CD14-positive monocyte (primary cell): Measurements from ENCODE around the gene CNPY2. TPM values are rescaled to one million over a fixed set of nuclear protein-coding genes. Genes with fewer than 3 reads are reported as not detected.

ENCODE experiments used
- DNase-seq, 3 donors: peaks; one replicate each; pipeline ENCODE4 v3.0.0-alpha.2; 2011 to 2022
- H2AFZ ChIP-seq: 2 replicates; pipeline ENCODE4 v1.6.0; 2012; ENCODE audit warnings: mild to moderate bottlenecking, low read depth, low read length, inconsistent platforms; ENCODE audit not compliant: insufficient read depth, poor library complexity, severe bottlenecking
- H3K27ac ChIP-seq, 2 donors: 1 replicate in 1 of 2; 2 replicates in 1 of 2; pipeline ENCODE4 v1.5.1; 2012 to 2013; ENCODE audit warnings: low read length in 2 of 2, control low read depth in 1 of 2, inconsistent platforms in 1 of 2, low read depth in 1 of 2, mild to moderate bottlenecking in 1 of 2
- H3K27me3 ChIP-seq, 2 donors: one replicate each; pipeline versions ENCODE4 v1.6.0 to v1.6.1; 2011 to 2013; ENCODE audit warnings: low read length in 2 of 2; ENCODE audit not compliant: control insufficient read depth in 2 of 2, insufficient read depth in 2 of 2
- H3K36me3 ChIP-seq, 2 donors: replicated peaks in 1 of 2; 1 replicate in 1 of 2; 2 replicates in 1 of 2; pipeline versions ENCODE4 v1.5.1 to v1.6.1; 2012 to 2013; ENCODE audit warnings: low read length in 2 of 2, control low read depth in 1 of 2, inconsistent platforms in 1 of 2, mild to moderate bottlenecking in 1 of 2; ENCODE audit not compliant: insufficient read depth in 2 of 2, control insufficient read depth in 1 of 2
- H3K4me1 ChIP-seq, 2 donors: 1 replicate in 1 of 2; 2 replicates in 1 of 2; pipeline versions ENCODE4 v1.5.1 to v1.6.1; 2012 to 2013; ENCODE audit warnings: low read length in 2 of 2, control low read depth in 1 of 2, inconsistent platforms in 1 of 2, mild to moderate bottlenecking in 1 of 2, moderate library complexity in 1 of 2; ENCODE audit not compliant: insufficient read depth in 2 of 2, control insufficient read depth in 1 of 2
- H3K4me2 ChIP-seq: replicated peaks from 2 replicates; pipeline ENCODE3; 2012; ENCODE audit warnings: low read length, moderate library complexity, mild to moderate bottlenecking; ENCODE audit not compliant: poor library complexity, severe bottlenecking; ENCODE audit errors: extremely low read depth
- H3K4me3 ChIP-seq, 3 experiments: fragments of 200-600 bp in 1 of 3; sonication (generic) in 1 of 3; replicated peaks in 1 of 3; 1 replicate in 2 of 3; 2 replicates in 1 of 3; pipeline ENCODE4 v1.5.1; 2011 to 2013; ENCODE audit warnings: low read length in 3 of 3, mild to moderate bottlenecking in 3 of 3, control low read depth in 2 of 3, low read depth in 2 of 3, inconsistent platforms in 1 of 3, moderate library complexity in 1 of 3
- H3K79me2 ChIP-seq: 2 replicates; pipeline ENCODE4 v1.6.0; 2012; ENCODE audit warnings: mild to moderate bottlenecking, control low read depth, inconsistent platforms, low read length, moderate library complexity; ENCODE audit not compliant: insufficient read depth
- H3K9ac ChIP-seq: 2 replicates; pipeline ENCODE4 v1.6.0; 2017; ENCODE audit warnings: low read length, mild to moderate bottlenecking; ENCODE audit not compliant: insufficient read depth, poor library complexity, severe bottlenecking
- H3K9me3 ChIP-seq, 2 donors: replicated peaks in 1 of 2; 1 replicate in 1 of 2; 2 replicates in 1 of 2; pipeline versions ENCODE4 v1.5.1 to v1.6.1; 2012 to 2013; ENCODE audit warnings: low read length in 2 of 2, control low read depth in 1 of 2; ENCODE audit not compliant: control insufficient read depth in 1 of 2, insufficient read depth in 1 of 2
- H4K20me1 ChIP-seq: 2 replicates; pipeline ENCODE4 v1.6.0; 2012; ENCODE audit warnings: mild to moderate bottlenecking, low read length, control low read depth, moderate library complexity; ENCODE audit not compliant: insufficient read depth
- H3K27ac Mint-ChIP-seq, 7 donors: one replicate each; pipeline ENCODE4 v1.8.0; 2020; ENCODE audit warnings: mild to moderate bottlenecking in 7 of 7, mixed read lengths in 7 of 7, moderate library complexity in 6 of 7, inconsistent platforms in 2 of 7
- H3K27me3 Mint-ChIP-seq, 3 donors: one replicate each; pipeline ENCODE4 v1.8.0; 2021 to 2022; ENCODE audit warnings: low read depth in 3 of 3, mild to moderate bottlenecking in 3 of 3, mixed read lengths in 3 of 3, moderate library complexity in 3 of 3, inconsistent platforms in 1 of 3
- H3K36me3 Mint-ChIP-seq, 2 donors: one replicate each; pipeline ENCODE4 v1.8.0; 2020; ENCODE audit warnings: mixed read lengths in 2 of 2, inconsistent platforms in 1 of 2, mild to moderate bottlenecking in 1 of 2
- H3K4me1 Mint-ChIP-seq: one replicate; pipeline ENCODE4 v1.8.0; 2020; ENCODE audit warnings: mild to moderate bottlenecking, mixed read lengths
- H3K4me3 Mint-ChIP-seq, 2 donors: one replicate each; pipeline ENCODE4 v1.8.0; 2020; ENCODE audit warnings: mild to moderate bottlenecking in 2 of 2, mixed read lengths in 2 of 2, moderate library complexity in 1 of 2
- H3K9me3 Mint-ChIP-seq, 7 donors: one replicate each; pipeline ENCODE4 v1.8.0; 2020 to 2022; ENCODE audit warnings: mixed read lengths in 7 of 7, mild to moderate bottlenecking in 6 of 7, moderate library complexity in 6 of 7, inconsistent platforms in 2 of 7
- CTCF ChIP-seq: fragments of 200-600 bp; IDR thresholded peaks from one replicate; pipeline ENCODE4 v1.8.0; 2022; ENCODE audit warnings: antibody characterized with exemption, mild to moderate bottlenecking
- WGBS: methylation state at CpG from one replicate; pipeline ENCODE4 v1.1.5; 2013; ENCODE audit warnings: missing lambda C conversion rate; ENCODE audit not compliant: insufficient coverage; 5-methylcytosine and 5-hydroxymethylcytosine counted together
- intact Hi-C, 2 donors: fragments of 100-400 bp; cut with micrococcal nuclease; formaldehyde crosslinking; loops; one replicate each; pipeline versions ENCODE4 v1.15.0 to v1.15.1; 2023
- polyA plus RNA-seq, 3 donors: library from polyadenylated mRNA; depleted of rRNA in 1 of 3; unstranded in 2 of 3; stranded (reverse) in 1 of 3; fragments of 300-500 nt in 2 of 3; fragments of >200 nt in 1 of 3; fragmentation: Illumina TruSeq in 2 of 3; gene quantifications; 1 replicate in 2 of 3; 2 replicates in 1 of 3; pipeline ENCODE4 v1.2.3, GENCODE V29; 2012 to 2021

Gene CNPY2
- polyA plus RNA-seq, 3 donors, result 50.4 to 122 (median 121) TPM

GRCh38 chr12:56299308-56299852 lies 16.4 kb downstream of the CNPY2 start:
- WGBS, result 0% methylated on average over 4 of the region's 10 CpGs
- Mint-ChIP-seq H3K9me3 (no peaks in the 10 kb centered on the region), H3K4me3 (peak overlapping the region; percentile 93 to 98), H3K4me1 (peaks cover 50% of the 10 kb centered on the region), H3K27ac (peak overlapping the region; percentile 94 to 97 (median 97)), H3K36me3 (peaks cover 9 to 29% of the 10 kb centered on the region in 2 donors), H3K27me3 (peaks cover 0 to 2% (median 0%) of the 10 kb centered on the region in 3 donors)
- H3K36me3 ChIP-seq, result peaks cover 5 to 21% of the 10 kb centered on the region in 2 donors
- no peaks in the 10 kb centered on the region for H3K9me3 ChIP-seq
- H3K4me1 ChIP-seq, result peaks cover 41 to 49% of the 10 kb centered on the region in 2 donors
- no peak for TF ChIP-seq CTCF
- peak overlapping the region; percentile 94 for H3K9ac ChIP-seq
- no peaks in the 10 kb centered on the region for H3K27me3 ChIP-seq
- peak overlapping the region; percentile 61 to 84 (median 66) for H3K4me3 ChIP-seq
- intact Hi-C loops, result no loop called here
- H3K4me2 ChIP-seq, result peak overlapping the region; percentile 99
- H4K20me1 ChIP-seq, result peaks cover 53% of the 10 kb centered on the region
- H2AFZ ChIP-seq, result peak overlapping the region; percentile 85
- H3K79me2 ChIP-seq, result peaks cover 68% of the 10 kb centered on the region
- DNase-seq, result no peak
- peak overlapping the region; percentile 84 to 95 for H3K27ac ChIP-seq

GRCh38 chr12:56298828-56299227 lies 17.0 kb downstream of the CNPY2 start:
- intact Hi-C loops, result no loop called here
- Histone ChIP-seq H3K36me3 (peaks cover 4 to 22% of the 10 kb centered on the region in 2 donors), H2AFZ (no peak overlapping the region), H3K79me2 (peaks cover 73% of the 10 kb centered on the region), H4K20me1 (peaks cover 58% of the 10 kb centered on the region), H3K4me3 (peak overlapping the region in 2 of 3 experiments; percentile 61 to 84), H3K4me2 (peak overlapping the region; percentile 99), H3K9me3 (no peaks in the 10 kb centered on the region), H3K27me3 (no peaks in the 10 kb centered on the region), H3K27ac (peak overlapping the region in 1 of 2 donors; percentile 95), H3K9ac (peak overlapping the region; percentile 94), H3K4me1 (peaks cover 41 to 49% of the 10 kb centered on the region in 2 donors)
- H3K27ac Mint-ChIP-seq, result peak overlapping the region in 6 of 7 donors; percentile 94 to 97 (median 96)
- DNase-seq, result no peak
- no peak for TF ChIP-seq CTCF
- peaks cover 0 to 2% (median 0%) of the 10 kb centered on the region in 3 donors for H3K27me3 Mint-ChIP-seq
- no peaks in the 10 kb centered on the region for H3K9me3 Mint-ChIP-seq
- H3K4me3 Mint-ChIP-seq, result peak overlapping the region; percentile 93 to 98
- WGBS, result no CpG with 5 or more reads among the region's 5 CpGs
- H3K4me1 Mint-ChIP-seq, result peaks cover 51% of the 10 kb centered on the region
- H3K36me3 Mint-ChIP-seq, result peaks cover 10 to 31% of the 10 kb centered on the region in 2 donors
